Pancreas (tissue), 10 donors: ENCODE results near the gene DHX8. TPM values are rescaled to one million over a fixed set of nuclear protein-coding genes. Genes with fewer than 3 reads are reported as not detected.
A peak's percentile ranks its signal among the peaks of the same experiment; 100 is the strongest.

Source experiments
- ATAC-seq, 4 donors: fragments of 200-7000 bp; cut with Tn5 transposase; one replicate each; pipeline versions ENCODE4 v1.8.0 to v1.9.1; 2020; ENCODE audit warnings: mild to moderate bottlenecking in 4 of 4, moderate library complexity in 4 of 4
- DNase-seq, 6 donors: peaks; one replicate each; pipeline ENCODE4 v3.0.0-alpha.2; 2020
- FAIRE-seq: peaks from 2 replicates; lab custom pipeline; 2012; peaks lifted over from hg19 to GRCh38; lab: Jason Lieb, UNC
- H3K27ac ChIP-seq, 4 donors: fragments of 200-600 bp; sonication (generic); 1 replicate in 3 of 4; 2 replicates in 1 of 4; pipeline versions ENCODE4 v1.5.0 to v1.8.0; 2020
- H3K27me3 ChIP-seq, 4 donors: fragments of 200-600 bp; one replicate each; pipeline ENCODE4 v1.8.0; 2021
- H3K36me3 ChIP-seq, 3 donors: fragments of 200-600 bp; sonication (generic) in 1 of 3; one replicate each; pipeline versions ENCODE4 v1.5.0 to v1.8.0; 2020 to 2021
- H3K4me1 ChIP-seq, 3 donors: fragments of 200-600 bp; one replicate each; pipeline ENCODE4 v1.8.0; 2021
- H3K4me3 ChIP-seq, 4 donors: fragments of 200-600 bp; sonication (generic) in 2 of 4; one replicate each; pipeline versions ENCODE4 v1.5.0 to v1.8.0; 2020 to 2021
- H3K9me3 ChIP-seq, 4 donors: fragments of 200-600 bp; one replicate each; pipeline ENCODE4 v1.8.0; 2021
- CTCF ChIP-seq, 4 donors: fragments of 200-600 bp; sonication (generic) in 3 of 4; IDR thresholded peaks; one replicate each; pipeline versions ENCODE4 v1.5.0 to v1.8.0; 2021; ENCODE audit warnings: antibody characterized with exemption in 4 of 4
- WGBS, 2 donors: extraction: QIAGEN DNeasy Blood & Tissue Kit; methylation state at CpG; one replicate each; pipeline ENCODE4 v1.1.7; 2013; 5-methylcytosine and 5-hydroxymethylcytosine counted together
- intact Hi-C, 3 donors: fragments of 100-400 bp; cut with DNase I; formaldehyde crosslinking; loops; one replicate each; pipeline versions ENCODE4 v1.11.1 to v1.14.2; 2022
- polyA plus RNA-seq, 2 donors: library from polyadenylated mRNA; stranded (reverse); fragments of 200-250 nt; gene quantifications; one replicate each; pipeline ENCODE4 v1.2.3, GENCODE V29; 2013
- total RNA-seq, 6 donors: library from RNA; stranded (reverse); fragmentation: NEBNext Ultra II Directional in 4 of 6; extraction: Animal tissue kit (Norgen Biotek cat#: 25700) in 4 of 6; gene quantifications; one replicate each; pipeline versions ENCODE4 v1.2.1 to v1.2.4, GENCODE V29; 2021 to 2023
- donor health status: healthy with polysubstance abuse.
- donor health status: DM: no; HTN: no; CAD: no; lungs with moderate emphysema.
- donor health status: DM: no; HTN: no; CAD: no.
- donor health status: control.
- donor health status: control.
- donor health status: Bipolar disorder and iron deficiency.
- donor health status: DM: yes; HTN: yes; CAD: no.
- donor health status: DM: no; HTN: no; CAD: no.
- donor health status: DM: no; HTN: no; CAD: no.
- donor health status: DM: yes; HTN: yes; CAD: no.

Gene DHX8
- total and polyA plus RNA-seq, 8 donors = 11.0 to 26.0 (median 16.6) TPM

GRCh38 chr17:43526886-43527648 is 43.3 kb downstream of the DHX8 start:
- intact Hi-C loops = no loop called here
- DNase-seq (no peak), FAIRE-seq (no peak), ATAC-seq (no peak)
- Histone ChIP-seq H3K4me3 (no peak overlapping the region), H3K27ac (no peak overlapping the region), H3K36me3 (peaks cover 0 to 24% (median 11%) of the 10 kb centered on the region in 3 donors), H3K9me3 (no peaks in the 10 kb centered on the region), H3K27me3 (no peaks in the 10 kb centered on the region), H3K4me1 (peaks cover 0 to 19% (median 16%) of the 10 kb centered on the region in 3 donors)
- WGBS, 2 donors = 69 to 80% methylated on average over 7 of the region's 7 CpGs
- no peak for TF ChIP-seq CTCF (IDR thresholded peaks at IDR 0.05)

- H3K36me3 ChIP-seq = peaks cover 0 to 14% (median 9%) of the 10 kb centered on the region in 3 donors
- FAIRE-seq (no peak), DNase-seq (peak in 5 of 6 donors; percentile 60 to 74 (median 64)), ATAC-seq (peak in 3 of 4 donors; percentile 6 to 46 (median 33))
- intact Hi-C loops = no loop called here
- peak overlapping the region in 3 of 4 donors; percentile 39 to 58 (median 56) for H3K27ac ChIP-seq
- peaks cover 0 to 19% (median 16%) of the 10 kb centered on the region in 3 donors for H3K4me1 ChIP-seq
- no peak for TF ChIP-seq CTCF (IDR thresholded peaks at IDR 0.05)
- H3K9me3 ChIP-seq = no peaks in the 10 kb centered on the region
- WGBS, 2 donors = 61 to 71% methylated on average over 13 of the region's 13 CpGs
- no peak overlapping the region for H3K4me3 ChIP-seq
- no peaks in the 10 kb centered on the region for H3K27me3 ChIP-seq
These were observed 44.7 kb downstream of the DHX8 start for GRCh38 chr17:43528319-43528987.

- no peak for DNase-seq
- Histone ChIP-seq H3K9me3 (no peaks in the 10 kb centered on the region), H3K27me3 (no peaks in the 10 kb centered on the region), H3K36me3 (peaks cover 0 to 8% (median 2%) of the 10 kb centered on the region in 3 donors), H3K4me3 (no peak overlapping the region), H3K4me1 (peaks cover 0 to 19% (median 16%) of the 10 kb centered on the region in 3 donors), H3K27ac (peak overlapping the region in 3 of 4 donors; percentile 56 to 85 (median 73))
- no peak for ATAC-seq
- TF ChIP-seq CTCF (IDR thresholded peaks at IDR 0.05) = no peak
- intact Hi-C loops = no loop called here
- no peak for FAIRE-seq
- WGBS, 2 donors = 88 to 93% methylated on average over 20 of the region's 20 CpGs
These were observed 45.4 kb downstream of the DHX8 start for GRCh38 chr17:43528988-43529814.

- DNase-seq (peak in 1 of 6 donors; percentile 45), ATAC-seq (peak in 2 of 4 donors; percentile 14 to 52), FAIRE-seq (no peak)
- intact Hi-C loops = no loop called here
- Histone ChIP-seq H3K4me3 (no peak overlapping the region), H3K27ac (peak overlapping the region; percentile 58 to 85 (median 68)), H3K4me1 (peaks cover 0 to 19% (median 16%) of the 10 kb centered on the region in 3 donors), H3K27me3 (no peaks in the 10 kb centered on the region), H3K9me3 (no peaks in the 10 kb centered on the region), H3K36me3 (peaks cover 0 to under 1% (median 0%) of the 10 kb centered on the region in 3 donors)
- WGBS, 2 donors = 50 to 62% methylated on average over 6 of the region's 6 CpGs
- no peak for TF ChIP-seq CTCF (IDR thresholded peaks at IDR 0.05)
These were observed 46.1 kb downstream of the DHX8 start for GRCh38 chr17:43529947-43530287.
